H9 (cell line): ENCODE results near the gene GALNT2. TPM values are rescaled to one million over a fixed set of nuclear protein-coding genes. Genes with fewer than 3 reads are reported as not detected.
A peak's percentile ranks its signal among the peaks of the same experiment; 100 is the strongest.

Experiments used
- DNase-seq: peaks from one replicate; pipeline ENCODE4 v3.0.0-alpha.2; 2017
- H2AFZ ChIP-seq: one replicate; pipeline ENCODE4 v1.6.1; 2013; ENCODE audit warnings: mild to moderate bottlenecking, low read length, control low read depth, moderate library complexity
- H2AK5ac ChIP-seq: 2 replicates; pipeline ENCODE4 v1.6.1; 2013; ENCODE audit warnings: low read length, control low read depth, mixed read lengths; ENCODE audit not compliant: insufficient read length
- H2BK120ac ChIP-seq: one replicate; pipeline ENCODE4 v1.6.1; 2013; ENCODE audit warnings: low read depth, mild to moderate bottlenecking, low read length, control low read depth, inconsistent platforms; ENCODE audit not compliant: poor library complexity, severe bottlenecking
- H2BK12ac ChIP-seq: 2 replicates; pipeline ENCODE4 v1.6.1; 2013; ENCODE audit warnings: low read length, control low read depth, mixed read lengths, low read depth; ENCODE audit not compliant: insufficient read length
- H2BK15ac ChIP-seq: 2 replicates; pipeline ENCODE4 v1.6.1; 2013; ENCODE audit warnings: low read depth, low read length, control low read depth
- H2BK20ac ChIP-seq: one replicate; pipeline ENCODE4 v1.6.1; 2013; ENCODE audit warnings: low read depth, mild to moderate bottlenecking, low read length, control low read depth, inconsistent platforms; ENCODE audit not compliant: poor library complexity, severe bottlenecking
- H2BK5ac ChIP-seq: 2 replicates; pipeline ENCODE4 v1.6.1; 2013; ENCODE audit warnings: low read length, control low read depth, mixed read lengths; ENCODE audit not compliant: insufficient read length
- H3K14ac ChIP-seq: 2 replicates; pipeline ENCODE4 v1.6.1; 2013; ENCODE audit warnings: low read length, control low read depth; ENCODE audit not compliant: insufficient read depth
- H3K18ac ChIP-seq: 2 replicates; pipeline ENCODE4 v1.6.1; 2013; ENCODE audit warnings: low read depth, mild to moderate bottlenecking, mixed read lengths, low read length, control low read depth; ENCODE audit not compliant: insufficient read length
- H3K23ac ChIP-seq: 2 replicates; pipeline ENCODE4 v1.6.1; 2013; ENCODE audit warnings: low read length, control low read depth, mixed read lengths, low read depth; ENCODE audit not compliant: insufficient read length
- H3K23me2 ChIP-seq: 2 replicates; pipeline ENCODE4 v1.6.1; 2013; ENCODE audit warnings: low read depth, mild to moderate bottlenecking, mixed read lengths, low read length, control low read depth; ENCODE audit not compliant: insufficient read length, poor library complexity, severe bottlenecking
- H3K27ac ChIP-seq: 2 replicates; pipeline ENCODE4 v1.5.1; 2013; ENCODE audit warnings: low read length, control low read depth, mixed read lengths, low read depth; ENCODE audit not compliant: insufficient read length
- H3K27me3 ChIP-seq: 2 replicates; pipeline ENCODE4 v1.6.1; 2013; ENCODE audit warnings: low read length, control low read depth, inconsistent platforms; ENCODE audit not compliant: insufficient read depth
- H3K4ac ChIP-seq: 2 replicates; pipeline ENCODE4 v1.6.1; 2013; ENCODE audit warnings: low read depth, mild to moderate bottlenecking, control low read depth, inconsistent platforms, low read length, moderate library complexity
- H3K4me1 ChIP-seq: 2 replicates; pipeline ENCODE4 v1.6.1; 2013; ENCODE audit warnings: low read length, control low read depth, inconsistent platforms; ENCODE audit not compliant: insufficient read depth
- H3K4me2 ChIP-seq: 2 replicates; pipeline ENCODE4 v1.6.1; 2013; ENCODE audit warnings: low read length, control low read depth, mixed read lengths; ENCODE audit not compliant: insufficient read length, insufficient read depth
- H3K56ac ChIP-seq: 2 replicates; pipeline ENCODE4 v1.6.1; 2013; ENCODE audit warnings: low read depth, mild to moderate bottlenecking, mixed read lengths, low read length, control low read depth; ENCODE audit not compliant: insufficient read length
- H3K79me1 ChIP-seq: 2 replicates; pipeline ENCODE4 v1.6.1; 2013; ENCODE audit warnings: low read depth, mild to moderate bottlenecking, moderate library complexity, low read length, control low read depth, inconsistent platforms; ENCODE audit not compliant: insufficient read depth, poor library complexity, severe bottlenecking
- H3K79me2 ChIP-seq: 2 replicates; pipeline ENCODE4 v1.6.1; 2013; ENCODE audit warnings: low read length, control low read depth, inconsistent platforms; ENCODE audit not compliant: insufficient read depth
- H3K9ac ChIP-seq: 2 replicates; pipeline ENCODE4 v1.6.1; 2013; ENCODE audit warnings: low read length, control low read depth, mixed read lengths; ENCODE audit not compliant: insufficient read length; ENCODE audit errors: extremely low read depth
- H3K9me3 ChIP-seq: one replicate; pipeline ENCODE4 v1.6.1; 2013; ENCODE audit warnings: low read depth, low read length, inconsistent platforms; ENCODE audit not compliant: control insufficient read depth
- H3T11ph ChIP-seq: one replicate; pipeline ENCODE4 v1.6.1; 2013; ENCODE audit warnings: mild to moderate bottlenecking, low read length, control low read depth, inconsistent platforms
- H4K20me1 ChIP-seq: one replicate; pipeline ENCODE4 v1.6.1; 2013; ENCODE audit not compliant: control insufficient read depth, insufficient read length, insufficient read depth
- H4K5ac ChIP-seq: 2 replicates; pipeline ENCODE4 v1.6.1; 2013; ENCODE audit warnings: low read depth, mild to moderate bottlenecking, mixed read lengths, low read length, control low read depth; ENCODE audit not compliant: insufficient read length
- H4K8ac ChIP-seq: replicated peaks from 2 replicates; pipeline ENCODE4 v1.6.1; 2013; ENCODE audit warnings: low read length, control low read depth, mixed read lengths, low read depth; ENCODE audit not compliant: insufficient read length
- H4K91ac ChIP-seq: 2 replicates; pipeline ENCODE4 v1.6.1; 2013; ENCODE audit warnings: low read depth, mild to moderate bottlenecking, moderate library complexity, mixed read lengths, low read length, control low read depth; ENCODE audit not compliant: insufficient read length
- H3K27ac Mint-ChIP-seq, 3 experiments: 2 replicates in 2 of 3; 3 replicates in 1 of 3; pipeline ENCODE4 v1.8.0; 2020 to 2021; ENCODE audit warnings: mixed read lengths in 3 of 3, mild to moderate bottlenecking in 1 of 3, moderate library complexity in 1 of 3
- H3K27me3 Mint-ChIP-seq: 2 replicates; pipeline ENCODE4 v1.8.0; 2021; ENCODE audit warnings: low read depth, mild to moderate bottlenecking, moderate library complexity, mixed read lengths
- H3K36me3 Mint-ChIP-seq, 3 experiments: 2 replicates in 2 of 3; 3 replicates in 1 of 3; pipeline ENCODE4 v1.8.0; 2020 to 2021; ENCODE audit warnings: low read depth in 3 of 3, mixed read lengths in 3 of 3; ENCODE audit not compliant: insufficient read depth in 1 of 3
- H3K4me1 Mint-ChIP-seq, 2 experiments: 2 replicates each; pipeline ENCODE4 v1.8.0; 2020; ENCODE audit warnings: mixed read lengths in 2 of 2
- H3K4me3 Mint-ChIP-seq, 2 experiments: 2 replicates in 1 of 2; 3 replicates in 1 of 2; pipeline ENCODE4 v1.8.0; 2020 to 2021; ENCODE audit warnings: mild to moderate bottlenecking in 2 of 2, mixed read lengths in 2 of 2, moderate library complexity in 1 of 2
- H3K9me3 Mint-ChIP-seq, 2 experiments: 2 replicates in 1 of 2; 3 replicates in 1 of 2; pipeline ENCODE4 v1.8.0; 2020; ENCODE audit warnings: mild to moderate bottlenecking in 2 of 2, mixed read lengths in 2 of 2, moderate library complexity in 1 of 2
- CTCF ChIP-seq: fragments of 200-600 bp; sonication (generic); conservative IDR thresholded peaks from 3 replicates; pipeline ENCODE4 v1.8.0; 2021; ENCODE audit warnings: antibody characterized with exemption, mild to moderate bottlenecking
- WGBS: extraction: QIAGEN DNeasy Blood & Tissue Kit; methylation state at CpG from one replicate; pipeline ENCODE4 v1.1.7; 2013; ENCODE audit warnings: missing lambda C conversion rate, low lambda C conversion rate, mixed read lengths; ENCODE audit not compliant: insufficient read length; ENCODE audit errors: extremely low coverage; 5-methylcytosine and 5-hydroxymethylcytosine counted together
- total RNA-seq: library from RNA; stranded (reverse); gene quantifications from 2 replicates; pipeline ENCODE4 v1.2.1, GENCODE V29; 2021

Gene GALNT2
- total RNA-seq, 1 experiment from 2014 or later, result 57.6 TPM

- no peak overlapping the region for H3K18ac ChIP-seq
- H3K23ac ChIP-seq, result no peak overlapping the region
- Mint-ChIP-seq H3K4me3 (no peak overlapping the region), H3K27me3 (no peaks in the 10 kb centered on the region), H3K9me3 (no peaks in the 10 kb centered on the region), H3K27ac (peak overlapping the region in 1 of 3 experiments; percentile 31; a peak in 1 of 7 replicates), H3K4me1 (peaks cover 16 to 18% of the 10 kb centered on the region in 2 experiments), H3K36me3 (peaks cover 5 to 15% (median 12%) of the 10 kb centered on the region in 3 experiments; a peak in 6 of 7 replicates)
- WGBS, result no CpG with 5 or more reads among the region's 12 CpGs
- H3K4me1 ChIP-seq, result no peaks in the 10 kb centered on the region
- H3K14ac ChIP-seq, result no peak overlapping the region
- no peak overlapping the region for H3K56ac ChIP-seq
- H2BK15ac ChIP-seq, result no peak overlapping the region
- H2BK5ac ChIP-seq, result no peak overlapping the region
- no peak overlapping the region for H2BK20ac ChIP-seq
- H3K9me3 ChIP-seq, result no peaks in the 10 kb centered on the region
- H4K91ac ChIP-seq, result no peak overlapping the region
- TF ChIP-seq CTCF, result no peak
- no peak overlapping the region for H4K5ac ChIP-seq
- H3K27ac ChIP-seq, result no peak overlapping the region
- H4K8ac ChIP-seq, result no peak overlapping the region
- no peak overlapping the region for H2AK5ac ChIP-seq
- no peak for DNase-seq
- H3K4ac ChIP-seq, result no peak overlapping the region
- no peaks in the 10 kb centered on the region for H3K79me2 ChIP-seq
- no peaks in the 10 kb centered on the region for H3K79me1 ChIP-seq
- H4K20me1 ChIP-seq, result no peaks in the 10 kb centered on the region
- H3K9ac ChIP-seq, result no peak overlapping the region
- H2BK120ac ChIP-seq, result no peak overlapping the region
- H3K27me3 ChIP-seq, result no peaks in the 10 kb centered on the region
- no peak overlapping the region for H2AFZ ChIP-seq
- no peak overlapping the region for H3T11ph ChIP-seq
- no peaks in the 10 kb centered on the region for H3K23me2 ChIP-seq
- H2BK12ac ChIP-seq, result no peak overlapping the region
- no peak overlapping the region for H3K4me2 ChIP-seq
These were observed 216.6 kb downstream of the GALNT2 start for GRCh38 chr1:230283678-230284077.
